ENCODE data around the gene HEBP2. TPM values are rescaled to one million over a fixed set of nuclear protein-coding genes. Genes with fewer than 3 reads are reported as not detected.
"Not testable (repeated sequence)": the region's sequence is repeated elsewhere in the genome, so short reads cannot be mapped to it uniquely, and the experiment has no call there.

HEBP2 gene, protein sequence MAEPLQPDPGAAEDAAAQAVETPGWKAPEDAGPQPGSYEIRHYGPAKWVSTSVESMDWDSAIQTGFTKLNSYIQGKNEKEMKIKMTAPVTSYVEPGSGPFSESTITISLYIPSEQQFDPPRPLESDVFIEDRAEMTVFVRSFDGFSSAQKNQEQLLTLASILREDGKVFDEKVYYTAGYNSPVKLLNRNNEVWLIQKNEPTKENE
- 10 to 100 TPM; 14.4 to 17.2 TPM for total RNA-seq

- DNase-seq (ENCODE audit: low spot score) (peak; percentile 88), ATAC-seq (peak; percentile 92 to 93)
- H3K4me3 Mint-ChIP-seq = peak within 1 kb of the TSS; percentile 76
- H3K9me3 Mint-ChIP-seq = no peaks in the 10 kb centered on the region
- H3K27ac Mint-ChIP-seq = peak within 1 kb of the TSS; percentile 35 to 66
- peaks cover 0 to 8% of the 10 kb centered on the region in 2 donors for H3K27me3 Mint-ChIP-seq
- H3K36me3 Mint-ChIP-seq = peaks cover 8% of the 10 kb centered on the region
- peaks cover 5 to 19% of the 10 kb centered on the region in 2 donors for H3K4me1 Mint-ChIP-seq (ENCODE audit: low read depth in 2 of 2)
Measured at GRCh38 chr6:138403801-138404665, at the start of gene HEBP2. Gene HEBP2 (plus strand): TSS chr6:138404223. CDS start chr6:138404496, 273 bp downstream.

DNA sequence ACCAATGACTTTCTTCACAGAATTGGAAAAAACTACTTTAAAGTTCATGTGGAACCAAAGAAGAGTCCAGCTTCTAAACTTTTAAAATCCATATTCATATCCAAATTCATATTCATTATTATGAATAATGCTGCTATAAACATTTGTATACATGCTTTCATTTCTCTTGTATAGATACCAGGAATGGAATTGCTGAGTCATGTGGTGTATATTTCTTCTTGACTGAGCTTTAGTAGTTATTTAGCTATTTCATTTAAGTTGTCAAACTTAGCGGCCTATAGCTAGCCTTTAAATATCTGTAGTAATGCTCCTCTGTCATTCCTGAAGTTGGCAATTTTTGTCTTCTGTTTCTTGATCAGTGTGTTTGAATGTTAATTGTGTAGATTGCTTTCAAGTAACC, 46.1 kb upstream of the HEBP2 start:
- Mint-ChIP-seq H3K27ac (no peak overlapping the region), H3K36me3 (no peaks in the 10 kb centered on the region), H3K4me3 (no peak overlapping the region)

DNA sequence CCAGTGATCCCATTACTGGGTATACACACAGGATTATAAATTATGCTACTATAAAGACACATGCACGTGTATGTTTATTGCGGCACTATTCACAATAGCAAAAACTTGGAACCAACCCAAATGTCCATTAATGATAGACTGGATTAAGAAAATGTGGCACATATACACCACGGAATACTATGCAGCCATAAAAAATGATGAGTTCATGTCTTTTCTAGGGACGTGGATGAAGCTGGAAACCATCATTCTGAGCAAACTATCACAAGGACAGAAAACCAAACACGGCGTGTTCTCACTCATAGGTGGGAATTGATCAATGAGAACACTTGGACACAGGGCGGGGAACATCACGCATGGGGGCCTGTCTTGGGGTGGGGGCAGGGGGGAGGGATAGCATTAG, 35.3 kb upstream of the HEBP2 start:
- not testable (repeated sequence) for H3K36me3 Mint-ChIP-seq; DNase-seq (ENCODE audit: low spot score); H3K4me1 Mint-ChIP-seq (ENCODE audit: low read depth in 2 of 2); H3K9me3 Mint-ChIP-seq; H3K27ac Mint-ChIP-seq; ATAC-seq; H3K4me3 Mint-ChIP-seq
- H3K27me3 Mint-ChIP-seq = peaks cover 23 to 66% of the 10 kb centered on the region in 2 donors

More for the DNA sequence above, 46.1 kb upstream of the HEBP2 start:
- Mint-ChIP-seq H3K27me3 (peaks cover 18 to 38% of the 10 kb centered on the region in 2 donors), H3K9me3 (peaks cover 2% of the 10 kb centered on the region), H3K4me1 (ENCODE audit: low read depth in 2 of 2) (no peaks in the 10 kb centered on the region)
- ATAC-seq = no peak
- DNase-seq (ENCODE audit: low spot score) = no peak

DNA sequence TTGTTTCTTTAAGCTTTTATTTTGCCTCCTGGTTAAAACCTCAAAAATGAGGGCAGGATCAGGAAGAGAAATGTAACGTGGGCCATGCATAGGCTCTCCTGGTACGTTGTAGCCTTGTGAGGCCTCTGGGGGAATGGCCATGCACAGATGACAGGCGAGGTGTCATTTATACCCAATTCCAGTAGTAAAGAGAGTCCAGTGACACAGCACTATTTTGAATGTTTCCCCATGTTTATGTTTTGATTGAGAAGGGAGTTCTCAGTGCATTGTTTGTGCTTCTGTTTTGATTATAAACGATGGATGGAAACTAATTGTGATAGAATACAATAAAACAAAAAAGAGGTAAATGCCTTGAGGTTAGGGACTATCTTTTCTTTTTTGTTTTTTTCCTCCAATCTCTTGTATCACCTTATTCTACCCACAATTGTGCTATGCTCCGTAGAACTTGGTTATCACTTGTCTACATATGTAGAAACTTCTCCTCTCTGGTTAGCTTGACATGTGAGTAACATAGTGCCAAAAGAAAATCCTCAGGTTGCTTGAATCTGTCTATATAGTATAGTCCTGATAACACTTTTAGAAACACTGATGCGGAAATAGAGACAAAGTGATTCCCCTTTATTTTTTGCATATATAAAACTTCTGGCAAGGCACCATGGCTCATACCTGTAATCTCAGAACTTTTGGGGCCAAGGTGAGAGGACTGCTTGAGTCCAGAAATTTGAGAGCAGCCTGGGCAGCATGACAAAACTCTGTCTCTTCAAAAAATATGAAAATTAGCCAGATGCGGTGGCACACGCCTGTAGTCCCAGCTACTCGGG, 33.2 kb upstream of the HEBP2 start:
- no peak for DNase-seq (ENCODE audit: low spot score)
- Mint-ChIP-seq H3K27me3 (peaks cover 16 to 63% of the 10 kb centered on the region in 2 donors), H3K4me1 (ENCODE audit: low read depth in 2 of 2) (no peaks in the 10 kb centered on the region), H3K36me3 (peaks cover 4% of the 10 kb centered on the region), H3K27ac (no peak overlapping the region), H3K9me3 (peaks cover 3% of the 10 kb centered on the region), H3K4me3 (no peak overlapping the region)
- ATAC-seq = no peak

GRCh38 chr6:138371452-138371711, 32.6 kb upstream of the HEBP2 start:
- no peaks in the 10 kb centered on the region for H3K4me1 Mint-ChIP-seq (ENCODE audit: low read depth in 2 of 2)
- H3K9me3 Mint-ChIP-seq = peaks cover 3% of the 10 kb centered on the region
- H3K27ac Mint-ChIP-seq = no peak overlapping the region
- DNase-seq (ENCODE audit: low spot score) (no peak), ATAC-seq (no peak)
- H3K36me3 Mint-ChIP-seq = peaks cover 4% of the 10 kb centered on the region
- peaks cover 14 to 57% of the 10 kb centered on the region in 2 donors for H3K27me3 Mint-ChIP-seq
- no peak overlapping the region for H3K4me3 Mint-ChIP-seq

DNA sequence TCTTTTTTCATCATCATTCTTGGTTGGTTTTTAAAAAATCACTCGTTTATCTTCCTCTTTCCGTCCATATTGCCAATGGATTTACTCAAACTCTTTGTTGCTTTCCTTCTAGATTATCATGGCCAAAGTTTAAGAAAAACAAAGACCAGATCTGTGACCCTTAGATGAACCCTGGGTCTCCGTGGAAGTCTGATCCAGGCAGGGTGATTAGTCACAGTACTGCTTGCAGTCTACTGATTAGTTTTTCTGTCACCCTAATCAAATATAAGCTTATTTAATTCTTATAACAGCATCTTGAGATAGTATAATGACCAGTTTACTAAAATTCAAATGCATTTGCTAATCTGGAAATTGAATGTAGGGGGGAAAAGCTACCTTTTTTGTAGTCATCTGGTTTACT, 32.3 kb upstream of the HEBP2 start:
- H3K27me3 Mint-ChIP-seq = peaks cover 14 to 55% of the 10 kb centered on the region in 2 donors
- no peak for ATAC-seq
- DNase-seq (ENCODE audit: low spot score) = no peak
- no peak overlapping the region for H3K27ac Mint-ChIP-seq
- no peak overlapping the region for H3K4me3 Mint-ChIP-seq
- H3K9me3 Mint-ChIP-seq = peaks cover 3% of the 10 kb centered on the region
- peaks cover 4% of the 10 kb centered on the region for H3K36me3 Mint-ChIP-seq
- H3K4me1 Mint-ChIP-seq (ENCODE audit: low read depth in 2 of 2) = no peaks in the 10 kb centered on the region

- ATAC-seq = no peak
- no peaks in the 10 kb centered on the region for H3K9me3 Mint-ChIP-seq
- no peaks in the 10 kb centered on the region for H3K36me3 Mint-ChIP-seq
- no peak overlapping the region for H3K27ac Mint-ChIP-seq
- no peak for DNase-seq (ENCODE audit: low spot score)
- H3K27me3 Mint-ChIP-seq = peaks cover 14 to 43% of the 10 kb centered on the region in 2 donors
- H3K4me1 Mint-ChIP-seq (ENCODE audit: low read depth in 2 of 2) = no peaks in the 10 kb centered on the region
- no peak overlapping the region for H3K4me3 Mint-ChIP-seq
Measured at GRCh38 chr6:138372711-138373463, 31.1 kb upstream of the HEBP2 start.

GRCh38 chr6:138374230-138374629, 29.8 kb upstream of the HEBP2 start:
- H3K36me3 Mint-ChIP-seq = no peaks in the 10 kb centered on the region
- H3K27me3 Mint-ChIP-seq = peaks cover 14 to 42% of the 10 kb centered on the region in 2 donors
- no peak overlapping the region for H3K27ac Mint-ChIP-seq
- H3K9me3 Mint-ChIP-seq = no peaks in the 10 kb centered on the region
- ATAC-seq (no peak), DNase-seq (ENCODE audit: low spot score) (no peak)
- no peaks in the 10 kb centered on the region for H3K4me1 Mint-ChIP-seq (ENCODE audit: low read depth in 2 of 2)
- H3K4me3 Mint-ChIP-seq = no peak overlapping the region

- no peak for ATAC-seq
- Mint-ChIP-seq H3K36me3 (no peaks in the 10 kb centered on the region), H3K9me3 (no peaks in the 10 kb centered on the region), H3K4me1 (ENCODE audit: low read depth in 2 of 2) (no peaks in the 10 kb centered on the region), H3K27ac (no peak overlapping the region), H3K27me3 (peaks cover 14 to 39% of the 10 kb centered on the region in 2 donors), H3K4me3 (no peak overlapping the region)
- DNase-seq (ENCODE audit: low spot score) = no peak
Measured at GRCh38 chr6:138374815-138375214, 29.2 kb upstream of the HEBP2 start.

GRCh38 chr6:138377042-138377441, 27.0 kb upstream of the HEBP2 start:
- Mint-ChIP-seq H3K27ac (no peak overlapping the region), H3K4me1 (ENCODE audit: low read depth in 2 of 2) (no peaks in the 10 kb centered on the region), H3K9me3 (no peaks in the 10 kb centered on the region), H3K36me3 (no peaks in the 10 kb centered on the region), H3K4me3 (no peak overlapping the region), H3K27me3 (peaks cover 9 to 16% of the 10 kb centered on the region in 2 donors)
- ATAC-seq (no peak), DNase-seq (ENCODE audit: low spot score) (no peak)

GRCh38 chr6:138377844-138378243, 26.2 kb upstream of the HEBP2 start, which contains the start of gene SMIM28:
Gene SMIM28 (plus strand): TSS chr6:138377905. CDS start chr6:138378073, 168 bp downstream.
- H3K4me1 Mint-ChIP-seq (ENCODE audit: low read depth in 2 of 2) = no peaks in the 10 kb centered on the region
- no peaks in the 10 kb centered on the region for H3K36me3 Mint-ChIP-seq
- ATAC-seq = no peak
- H3K27ac Mint-ChIP-seq = no peak within 1 kb of the TSS
- H3K4me3 Mint-ChIP-seq = no peak within 1 kb of the TSS
- H3K27me3 Mint-ChIP-seq = peaks cover 9 to 13% of the 10 kb centered on the region in 2 donors
- no peak for DNase-seq (ENCODE audit: low spot score)
- H3K9me3 Mint-ChIP-seq = no peaks in the 10 kb centered on the region

DNA sequence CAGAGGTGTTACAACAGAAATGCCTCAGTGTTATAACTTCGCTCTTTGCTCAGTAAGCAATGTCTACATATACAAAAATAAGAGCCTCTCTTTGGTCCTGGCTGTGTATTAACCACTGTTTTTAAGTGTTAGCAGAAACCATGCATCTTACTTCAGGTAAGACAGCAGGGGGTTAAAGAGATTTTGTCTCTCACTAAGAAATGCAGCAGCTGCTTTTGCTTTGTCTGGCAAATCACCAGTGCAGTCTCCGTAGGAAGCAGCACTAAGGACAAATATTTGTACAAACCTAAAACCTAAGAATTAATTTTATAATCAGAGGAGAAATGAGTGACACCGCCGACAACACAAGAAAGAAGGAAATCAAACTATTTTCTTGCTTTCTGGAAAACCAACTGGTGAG, 25.6 kb upstream of the HEBP2 start:
- DNase-seq (ENCODE audit: low spot score) (no peak), ATAC-seq (no peak)
- Mint-ChIP-seq H3K27ac (no peak overlapping the region), H3K4me1 (ENCODE audit: low read depth in 2 of 2) (no peaks in the 10 kb centered on the region), H3K27me3 (peaks cover 9 to 17% of the 10 kb centered on the region in 2 donors), H3K4me3 (no peak overlapping the region), H3K36me3 (no peaks in the 10 kb centered on the region), H3K9me3 (no peaks in the 10 kb centered on the region)

GRCh38 chr6:138382498-138383265, 21.3 kb upstream of the HEBP2 start:
- H3K27ac Mint-ChIP-seq = no peak overlapping the region
- H3K4me1 Mint-ChIP-seq (ENCODE audit: low read depth in 2 of 2) = no peaks in the 10 kb centered on the region
- no peaks in the 10 kb centered on the region for H3K36me3 Mint-ChIP-seq
- no peak overlapping the region for H3K4me3 Mint-ChIP-seq
- DNase-seq (ENCODE audit: low spot score) (no peak), ATAC-seq (no peak)
- H3K9me3 Mint-ChIP-seq = no peaks in the 10 kb centered on the region
- H3K27me3 Mint-ChIP-seq = peaks cover 2 to 7% of the 10 kb centered on the region in 2 donors

All from natural killer cell treated with Interleukin-12 subunit alpha and Interleukin-12 subunit beta and Interleukin-15 and Interleukin-18, amount 100 ng/mL, for 72 hours (primary cell).